PC-9 (cell line): ENCODE data around the gene TRIM40. TPM values are rescaled to one million over a fixed set of nuclear protein-coding genes. Genes with fewer than 3 reads are reported as not detected.
"Not testable (repeated sequence)": the region's sequence is repeated elsewhere in the genome, so short reads cannot be mapped to it uniquely, and the experiment has no call there.

Source experiments
- BruUV-seq: library from RNA; stranded (reverse); fragments of 400-500 nt; replicated peaks from 2 replicates; lab custom pipeline; 2021; lab: Mats Ljungman, UMichigan
- CTCF ChIA-PET: fragments of 300-600 bp; sonication (Branson Sonifier 250); formaldehyde crosslinking; loops from one replicate; lab custom pipeline; 2022; ENCODE audit warnings: antibody characterized with exemption; lab: Charles Lee
- POLR2A ChIA-PET: fragments of 300-600 bp; sonication (Branson Sonifier 250); formaldehyde crosslinking; loops from one replicate; lab custom pipeline; 2022; ENCODE audit warnings: antibody characterized with exemption; ENCODE audit not compliant: unreplicated experiment; lab: Charles Lee
- DNase-seq, 2 experiments: peaks; one replicate each; pipeline versions ENCODE4 v3.0.0 to v3.0.0-alpha.2; 2015 to 2022; ENCODE audit warnings: mixed read lengths in 1 of 2
- H2AFZ ChIP-seq: fragments of 200-600 bp; sonication (generic); 2 replicates; pipeline ENCODE4 v1.8.1; 2017; ENCODE audit warnings: antibody characterized with exemption
- H3F3A ChIP-seq: fragments of 200-600 bp; sonication (generic); 2 replicates; pipeline ENCODE4 v1.8.1; 2017; ENCODE audit warnings: antibody characterized with exemption, mild to moderate bottlenecking, low read depth; ENCODE audit not compliant: insufficient read depth
- H3K27ac ChIP-seq: fragments of 200-600 bp; sonication (generic); 2 replicates; pipeline ENCODE4 v1.6.1; 2016; ENCODE audit warnings: mixed run types
- H3K27me3 ChIP-seq: fragments of 200-600 bp; sonication (generic); 2 replicates; pipeline ENCODE4 v1.6.1; 2016; ENCODE audit warnings: low read depth, mixed run types; ENCODE audit not compliant: insufficient read depth
- H3K36me3 ChIP-seq: fragments of 200-600 bp; sonication (generic); 2 replicates; pipeline ENCODE4 v1.6.1; 2016; ENCODE audit warnings: low read depth, mixed run types
- H3K4me1 ChIP-seq: fragments of 200-600 bp; sonication (generic); replicated peaks from 2 replicates; pipeline ENCODE4 v1.6.1; 2016; ENCODE audit warnings: mixed run types; ENCODE audit not compliant: insufficient read depth
- H3K4me2 ChIP-seq: fragments of 200-600 bp; sonication (generic); 2 replicates; pipeline ENCODE4 v1.6.1; 2017; ENCODE audit warnings: mixed run types
- H3K4me3 ChIP-seq: fragments of 200-600 bp; sonication (generic); 2 replicates; pipeline ENCODE4 v1.6.1; 2016; ENCODE audit warnings: mixed run types
- H3K79me2 ChIP-seq: fragments of 200-600 bp; sonication (generic); 2 replicates; pipeline ENCODE4 v1.6.1; 2017; ENCODE audit warnings: low read depth, mixed run types
- H3K9me2 ChIP-seq: fragments of 200-600 bp; sonication (generic); 2 replicates; pipeline ENCODE4 v1.8.1; 2017; ENCODE audit warnings: mild to moderate bottlenecking; ENCODE audit not compliant: insufficient read depth
- H3K9me3 ChIP-seq: fragments of 200-600 bp; sonication (generic); 2 replicates; pipeline ENCODE4 v1.8.1; 2016; ENCODE audit warnings: low read depth; ENCODE audit not compliant: insufficient read depth
- H4K20me1 ChIP-seq: fragments of 200-600 bp; sonication (generic); 2 replicates; pipeline ENCODE4 v1.8.1; 2017; ENCODE audit not compliant: insufficient read depth
- EZH2 ChIP-seq: fragments of 200-600 bp; sonication (generic); IDR thresholded peaks from 2 replicates; pipeline ENCODE4 v1.8.0; 2017; ENCODE audit warnings: antibody characterized with exemption, low read depth
- intact Hi-C: fragments of 100-400 bp; cut with micrococcal nuclease; formaldehyde crosslinking; loops from one replicate; pipeline ENCODE4 v1.10.0; 2022; ENCODE audit not compliant: unreplicated experiment
- total RNA-seq: library from RNA; stranded (reverse); gene quantifications from 2 replicates; pipeline ENCODE4 v1.2.3, GENCODE V29; 2021
- TF ChIP-seq, protein P1 (sequence below): fragments of 200-600 bp; sonication (generic); conservative IDR thresholded peaks from 2 replicates; pipeline ENCODE4 v1.6.1; 2017; ENCODE audit warnings: mixed run types, antibody characterized with exemption, mild to moderate bottlenecking, moderate library complexity

The TRIM40 gene
- total RNA-seq, 1 experiment from 2014 or later: not detected

DNA sequence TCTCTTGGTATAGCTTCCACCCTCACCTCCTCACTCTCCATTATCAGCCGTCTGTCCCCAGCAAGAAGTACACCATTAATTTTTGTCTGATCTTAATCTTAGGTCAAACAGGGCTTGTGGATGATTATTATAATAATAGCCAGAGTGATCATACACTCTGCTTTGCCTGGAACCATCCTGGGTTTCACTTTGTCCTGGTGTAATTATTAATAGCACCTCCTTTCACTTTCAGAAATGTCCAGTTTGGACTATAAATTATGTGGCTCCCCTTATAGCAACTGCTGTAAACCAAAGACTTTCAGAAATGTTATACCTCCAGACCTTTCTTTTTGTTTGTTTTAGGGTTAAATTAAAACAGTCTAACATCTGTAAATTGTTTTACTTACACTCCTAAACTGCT, 22.1 kb upstream of the TRIM40 start:
- no peak for DNase-seq
- CTCF ChIA-PET: no interaction called here
- POLR2A ChIA-PET: no interaction called here

DNA sequence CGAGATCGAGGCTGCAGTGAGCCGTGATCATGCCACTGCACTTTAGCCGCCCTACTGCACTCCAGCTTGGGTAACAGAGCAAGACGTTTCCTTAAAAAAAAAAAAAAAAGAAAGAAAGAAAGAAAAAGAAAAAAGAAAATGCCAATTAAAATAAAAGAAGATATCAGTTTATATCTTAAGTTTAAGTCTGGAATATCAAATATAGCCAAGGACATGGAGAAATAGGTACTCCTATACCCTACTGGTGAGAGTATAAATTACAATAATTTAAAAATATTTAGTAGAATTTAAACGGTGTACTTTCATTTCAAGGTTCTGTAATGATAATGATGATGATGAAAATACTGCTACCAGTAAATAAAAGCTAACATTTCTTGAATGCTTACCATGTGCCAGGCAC, 19.2 kb upstream of the TRIM40 start:
- BruUV-seq: no TSS peak
- POLR2A ChIA-PET: no interaction called here

More for the DNA sequence above, 22.1 kb upstream of the TRIM40 start:
- H3K4me2 ChIP-seq: peak overlapping the region; percentile 71
- BruUV-seq: no TSS peak
- H3K9me2 ChIP-seq: no peaks in the 10 kb centered on the region
- H3K79me2 ChIP-seq: peaks cover 38% of the 10 kb centered on the region
- H3K27ac ChIP-seq: peak overlapping the region; percentile 86
- peaks cover 72% of the 10 kb centered on the region for H3K4me1 ChIP-seq
- peaks cover 39% of the 10 kb centered on the region for H3F3A ChIP-seq
- TF ChIP-seq EZH2: no peak
- TF ChIP-seq, protein P1, sequence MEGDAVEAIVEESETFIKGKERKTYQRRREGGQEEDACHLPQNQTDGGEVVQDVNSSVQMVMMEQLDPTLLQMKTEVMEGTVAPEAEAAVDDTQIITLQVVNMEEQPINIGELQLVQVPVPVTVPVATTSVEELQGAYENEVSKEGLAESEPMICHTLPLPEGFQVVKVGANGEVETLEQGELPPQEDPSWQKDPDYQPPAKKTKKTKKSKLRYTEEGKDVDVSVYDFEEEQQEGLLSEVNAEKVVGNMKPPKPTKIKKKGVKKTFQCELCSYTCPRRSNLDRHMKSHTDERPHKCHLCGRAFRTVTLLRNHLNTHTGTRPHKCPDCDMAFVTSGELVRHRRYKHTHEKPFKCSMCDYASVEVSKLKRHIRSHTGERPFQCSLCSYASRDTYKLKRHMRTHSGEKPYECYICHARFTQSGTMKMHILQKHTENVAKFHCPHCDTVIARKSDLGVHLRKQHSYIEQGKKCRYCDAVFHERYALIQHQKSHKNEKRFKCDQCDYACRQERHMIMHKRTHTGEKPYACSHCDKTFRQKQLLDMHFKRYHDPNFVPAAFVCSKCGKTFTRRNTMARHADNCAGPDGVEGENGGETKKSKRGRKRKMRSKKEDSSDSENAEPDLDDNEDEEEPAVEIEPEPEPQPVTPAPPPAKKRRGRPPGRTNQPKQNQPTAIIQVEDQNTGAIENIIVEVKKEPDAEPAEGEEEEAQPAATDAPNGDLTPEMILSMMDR: no peak
- no peaks in the 10 kb centered on the region for H3K27me3 ChIP-seq
- H3K36me3 ChIP-seq: no peaks in the 10 kb centered on the region; the same call in 1 of the 2 replicates
- peak overlapping the region; percentile 61 for H3K4me3 ChIP-seq
- H4K20me1 ChIP-seq: no peaks in the 10 kb centered on the region
- peak overlapping the region; percentile 58; the same call in 1 of the 2 replicates for H2AFZ ChIP-seq
- intact Hi-C loops: no loop called here
- no peaks in the 10 kb centered on the region for H3K9me3 ChIP-seq

DNA sequence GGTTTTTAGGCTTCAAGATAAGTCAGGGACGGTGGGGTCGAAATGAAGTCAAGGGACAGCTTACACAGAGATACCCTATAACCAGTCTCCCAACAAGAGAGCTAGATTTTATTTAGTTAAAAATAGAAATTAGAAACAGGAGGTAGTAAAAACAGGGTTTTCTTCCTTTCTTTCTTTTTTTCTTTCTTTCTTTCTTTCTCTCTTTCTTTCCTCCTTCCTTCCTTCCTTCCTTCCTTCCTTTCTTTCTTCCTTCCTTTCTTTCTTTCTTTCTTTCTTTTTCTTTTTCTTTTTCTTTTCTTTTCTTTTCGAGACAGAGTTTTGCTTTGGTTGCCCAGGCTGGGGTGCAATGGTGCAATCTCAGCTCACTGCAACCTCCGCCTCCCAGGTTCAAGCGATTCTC, 17.2 kb upstream of the TRIM40 start:
- intact Hi-C loops, BruUV-seq, H2AFZ ChIP-seq, H3K79me2 ChIP-seq, H3K9me2 ChIP-seq, H3K4me3 ChIP-seq, CTCF ChIA-PET, H4K20me1 ChIP-seq, H3K27me3 ChIP-seq, H3K4me2 ChIP-seq, DNase-seq, H3K9me3 ChIP-seq, H3K36me3 ChIP-seq: not testable (repeated sequence)
- Histone ChIP-seq H3K27ac (0 out of 2 replicates have a peak overlapping the region, but pooled peaks have one; percentile 29), H3F3A (peaks cover 34% of the 10 kb centered on the region), H3K4me1 (peaks cover 64% of the 10 kb centered on the region)
- POLR2A ChIA-PET: interaction anchor here (0.6 kb wide), 1 partner anchor 10 kb away, joined by 28 read pairs; no protein-coding TSS in a partner anchor

More for the DNA sequence above, 19.2 kb upstream of the TRIM40 start:
- intact Hi-C loops: no loop called here
- Histone ChIP-seq H3K36me3 (no peaks in the 10 kb centered on the region), H2AFZ (no peak overlapping the region), H3K4me1 (peaks cover 55% of the 10 kb centered on the region), H4K20me1 (no peaks in the 10 kb centered on the region), H3K79me2 (peaks cover 9% of the 10 kb centered on the region), H3K9me2 (no peaks in the 10 kb centered on the region), H3K4me2 (no peak overlapping the region), H3F3A (peaks cover 43% of the 10 kb centered on the region), H3K4me3 (no peak overlapping the region), H3K9me3 (no peaks in the 10 kb centered on the region), H3K27me3 (no peaks in the 10 kb centered on the region), H3K27ac (no peak overlapping the region)
- no peak for TF ChIP-seq EZH2
- TF ChIP-seq, protein P1: peak; percentile 34; the same call in 1 of the 2 replicates
- no peak for DNase-seq
- CTCF ChIA-PET: no interaction called here
